HEK293 (cell line): ENCODE measurements around the gene THSD4.
"Not testable (repeated sequence)": the region's sequence is repeated elsewhere in the genome, so short reads cannot be mapped to it uniquely, and the experiment has no call there.

Source experiments
- CTCF ChIA-PET: fragments of 350-600 bp; formaldehyde crosslinking; extraction: SDS; loops from one replicate; lab custom pipeline; 2021; ENCODE audit warnings: antibody characterized with exemption; lab: Yijun Ruan, JAX
- POLR2A ChIA-PET: fragments of 300-600 bp; formaldehyde crosslinking; extraction: SDS; loops from one replicate; lab custom pipeline; 2020; ENCODE audit warnings: antibody characterized with exemption, inconsistent platforms; lab: Yijun Ruan, JAX
- H3K27ac ChIP-seq: fragments of 200-500 bp; sonication (Bioruptor generic); 2 replicates; pipeline ENCODE4 v1.5.1; 2014; ENCODE audit warnings: low read depth, low read length, control low read depth, inconsistent platforms; ENCODE audit errors: extremely low read depth
- H3K36me3 ChIP-seq, 2 experiments: fragments of 200-500 bp in 1 of 2; sonication (Bioruptor generic) in 1 of 2; 1 replicate in 1 of 2; 2 replicates in 1 of 2; pipeline ENCODE4 v1.5.1; 2014 to 2017; ENCODE audit warnings: inconsistent platforms in 2 of 2, low read length in 2 of 2; ENCODE audit not compliant: control insufficient read depth in 2 of 2, insufficient read depth in 1 of 2
- H3K4me1 ChIP-seq: fragments of 200-500 bp; sonication (Bioruptor generic); 2 replicates; pipeline ENCODE4 v1.5.1; 2014; ENCODE audit warnings: mild to moderate bottlenecking, low read length, inconsistent platforms; ENCODE audit not compliant: control insufficient read depth, insufficient read depth
- H3K4me3 ChIP-seq: 2 replicates; pipeline ENCODE4 v1.5.1; 2011; ENCODE audit warnings: low read depth, mild to moderate bottlenecking, control low read depth, low read length, moderate library complexity
- H3K9me3 ChIP-seq: fragments of 200-500 bp; sonication (Bioruptor generic); 2 replicates; pipeline ENCODE4 v1.5.1; 2014; ENCODE audit warnings: low read depth, low read length, inconsistent platforms; ENCODE audit not compliant: control insufficient read depth, insufficient read depth
- BCL11B ChIP-seq: fragments of 450-650 bp; formaldehyde crosslinking; IDR thresholded peaks from 2 replicates; pipeline ENCODE4 v1.5.1; 2016; ENCODE audit warnings: low read depth, missing biosample characterization, missing genetic modification characterization
- KLF9 ChIP-seq: fragments of 450-650 bp; formaldehyde crosslinking; IDR thresholded peaks from 2 replicates; pipeline ENCODE4 v1.5.1; 2016; ENCODE audit warnings: missing biosample characterization, missing genetic modification characterization, low read depth
- PRDM10 ChIP-seq: fragments of 450-650 bp; formaldehyde crosslinking; IDR thresholded peaks from 2 replicates; pipeline ENCODE4 v1.5.1; 2016; ENCODE audit warnings: missing biosample characterization, missing genetic modification characterization
- PRDM6 ChIP-seq: fragments of 450-650 bp; formaldehyde crosslinking; IDR thresholded peaks from 2 replicates; pipeline ENCODE4 v1.5.1; 2017; ENCODE audit warnings: missing biosample characterization, missing genetic modification characterization
- SP7 ChIP-seq: fragments of 450-650 bp; formaldehyde crosslinking; IDR thresholded peaks from 2 replicates; pipeline ENCODE4 v1.5.1; 2016; ENCODE audit warnings: missing biosample characterization, missing genetic modification characterization
- WT1 ChIP-seq: fragments of 450-650 bp; formaldehyde crosslinking; IDR thresholded peaks from 2 replicates; pipeline ENCODE4 v1.5.1; 2016; ENCODE audit warnings: missing biosample characterization, missing genetic modification characterization
- ZBTB20 ChIP-seq: fragments of 450-650 bp; formaldehyde crosslinking; IDR thresholded peaks from 2 replicates; pipeline ENCODE4 v1.5.1; 2016; ENCODE audit warnings: missing biosample characterization, missing genetic modification characterization
- ZFP41 ChIP-seq: fragments of 450-650 bp; formaldehyde crosslinking; IDR thresholded peaks from 2 replicates; pipeline ENCODE4 v1.5.1; 2016; ENCODE audit warnings: missing biosample characterization, missing genetic modification characterization, borderline replicate concordance
- ZNF121 ChIP-seq: fragments of 450-650 bp; formaldehyde crosslinking; IDR thresholded peaks from 2 replicates; pipeline ENCODE4 v1.5.1; 2016; ENCODE audit warnings: missing biosample characterization, missing genetic modification characterization
- ZNF184 ChIP-seq: fragments of 450-650 bp; IDR thresholded peaks from 2 replicates; pipeline ENCODE4 v1.5.1; 2018; ENCODE audit warnings: missing biosample characterization, mild to moderate bottlenecking, missing genetic modification characterization
- ZNF2 ChIP-seq: fragments of 450-650 bp; formaldehyde crosslinking; IDR thresholded peaks from 2 replicates; pipeline ENCODE4 v1.5.1; 2016; ENCODE audit warnings: missing biosample characterization, missing genetic modification characterization
- ZNF26 ChIP-seq: fragments of 450-650 bp; formaldehyde crosslinking; IDR thresholded peaks from 2 replicates; pipeline ENCODE4 v1.5.1; 2016; ENCODE audit warnings: missing biosample characterization, missing genetic modification characterization
- ZNF280C ChIP-seq: fragments of 450-650 bp; formaldehyde crosslinking; IDR thresholded peaks from 2 replicates; pipeline ENCODE4 v1.5.1; 2016; ENCODE audit warnings: missing biosample characterization, missing genetic modification characterization
- ZNF280D ChIP-seq: fragments of 450-650 bp; formaldehyde crosslinking; IDR thresholded peaks from 2 replicates; pipeline ENCODE4 v1.5.1; 2016; ENCODE audit warnings: missing biosample characterization, missing genetic modification characterization
- ZNF302 ChIP-seq: fragments of 450-650 bp; formaldehyde crosslinking; IDR thresholded peaks from 2 replicates; pipeline ENCODE4 v1.5.1; 2016; ENCODE audit warnings: missing biosample characterization, missing genetic modification characterization, low read depth
- ZNF311 ChIP-seq: fragments of 450-650 bp; formaldehyde crosslinking; IDR thresholded peaks from 2 replicates; pipeline ENCODE4 v1.5.1; 2017; ENCODE audit warnings: missing biosample characterization, missing genetic modification characterization, borderline replicate concordance
- ZNF830 ChIP-seq: fragments of 450-650 bp; IDR thresholded peaks from 2 replicates; pipeline ENCODE4 v1.5.0; 2018; ENCODE audit warnings: missing biosample characterization, missing genetic modification characterization, low read depth, mild to moderate bottlenecking, moderate library complexity

Gene THSD4

GRCh38 chr15:71725207-71725955 is 610.1 kb downstream of the THSD4 start:
- H3K9me3 ChIP-seq, H3K36me3 ChIP-seq, POLR2A ChIA-PET, H3K4me3 ChIP-seq, H3K27ac ChIP-seq, H3K4me1 ChIP-seq: not testable (repeated sequence)
- TF ChIP-seq SP7 = 0 out of 2 replicates have a peak, but pooled peaks have one; percentile 13
- TF ChIP-seq PRDM10 = peak; percentile 93
- 0 out of 2 replicates have a peak, but pooled peaks have one; percentile 38 for TF ChIP-seq ZBTB20 (tag by site-specific recombination)
- CTCF ChIA-PET = interaction anchor here (0.7 to 8.4 kb wide), 3 partner anchors 19 to 151 kb away, joined by 3 to 93 read pairs (median 5); no protein-coding TSS in a partner anchor

GRCh38 chr15:71728881-71729280 is 613.6 kb downstream of the THSD4 start:
- no peak for TF ChIP-seq ZNF311 (tag by site-specific recombination)
- TF ChIP-seq ZNF280C (tag by site-specific recombination) = no peak
- no peak for TF ChIP-seq PRDM6 (tag by site-specific recombination)
- TF ChIP-seq ZFP41 (tag by site-specific recombination) = no peak
- H3K4me1 ChIP-seq = no peaks in the 10 kb centered on the region
- no peak overlapping the region for H3K27ac ChIP-seq
- H3K4me3 ChIP-seq = no peak overlapping the region
- ChIA-PET CTCF (interaction anchor here (0.6 to 8.4 kb wide), 16 partner anchors 11 to 707 kb away, joined by 3 to 93 read pairs (median 4); no protein-coding TSS in a partner anchor), POLR2A (no interaction called here)
- H3K9me3 ChIP-seq = no peaks in the 10 kb centered on the region
- no peaks in the 10 kb centered on the region for H3K36me3 ChIP-seq

- H3K4me3 ChIP-seq = no peak overlapping the region
- H3K4me1 ChIP-seq = no peaks in the 10 kb centered on the region
- no peak overlapping the region for H3K27ac ChIP-seq
- ChIA-PET POLR2A (interaction anchor here (0.5 kb wide), 1 partner anchor 14 kb away, joined by 3 read pairs; no protein-coding TSS in a partner anchor), CTCF (interaction anchor here (0.6 to 8.4 kb wide), 19 partner anchors 8 to 707 kb away, joined by 3 to 93 read pairs (median 4); no protein-coding TSS in a partner anchor)
- no peaks in the 10 kb centered on the region for H3K9me3 ChIP-seq
- H3K36me3 ChIP-seq = no peaks in the 10 kb centered on the region
- TF ChIP-seq BCL11B (tag by site-specific recombination) = no peak
- TF ChIP-seq KLF9 (tag by site-specific recombination) = no peak
- no peak for TF ChIP-seq WT1 (tag by site-specific recombination)
- no peak for TF ChIP-seq ZNF121 (tag by site-specific recombination)
- no peak for TF ChIP-seq ZNF830 (tag by site-specific recombination)
- no peak for TF ChIP-seq ZNF2 (tag by site-specific recombination)
- no peak for TF ChIP-seq ZNF302 (tag by site-specific recombination)
- TF ChIP-seq ZNF26 = no peak
- TF ChIP-seq ZNF280D (tag by site-specific recombination) = no peak
- TF ChIP-seq ZNF184 (tag by site-specific recombination) = no peak
Observed at GRCh38 chr15:71729319-71729718, 614.0 kb downstream of the THSD4 start.
